GM12878 (cell line): Measurements from ENCODE around the gene ENSA. TPM values are rescaled to one million over a fixed set of nuclear protein-coding genes. Genes with fewer than 3 reads are reported as not detected.

Experiments
- ATAC-seq: fragments of 200-7000 bp; cut with Tn5 transposase; 3 replicates; pipeline ENCODE4 v1.9.1; 2020; ENCODE audit warnings: mild to moderate bottlenecking, moderate library complexity
- BruUV-seq: library from RNA; stranded (reverse); fragments of 400-500 nt; replicated peaks from 2 replicates; lab custom pipeline; 2021; lab: Mats Ljungman, UMichigan
- CTCF ChIA-PET: fragments of 300-600 bp; sonication (Branson Sonifier 250); formaldehyde crosslinking; extraction: SDS; loops from one replicate; lab custom pipeline; 2021; ENCODE audit warnings: inconsistent platforms; lab: Yijun Ruan, JAX
- POLR2A ChIA-PET: fragments of 350-600 bp; formaldehyde crosslinking; extraction: SDS; loops from one replicate; lab custom pipeline; 2021; ENCODE audit warnings: inconsistent platforms; lab: Charles Lee
- RAD21 ChIA-PET: fragments of 300-600 bp; sonication (Branson Sonifier 250); formaldehyde crosslinking; loops from one replicate; lab custom pipeline; 2023; ENCODE audit warnings: antibody characterized with exemption; ENCODE audit not compliant: unreplicated experiment; lab: Charles Lee
- SMC1A ChIA-PET: fragments of 300-600 bp; sonication (Branson Sonifier 250); formaldehyde crosslinking; loops from one replicate; lab custom pipeline; 2023; ENCODE audit not compliant: unreplicated experiment, uncharacterized antibody; lab: Charles Lee
- DNase-seq: peaks from one replicate; pipeline ENCODE4 v3.0.0-alpha.2; 2011; ENCODE audit warnings: low read depth, low spot score
- FAIRE-seq: peaks from 3 replicates; lab custom pipeline; 2011; peaks lifted over from hg19 to GRCh38; lab: Jason Lieb, UNC
- H2AFZ ChIP-seq: 2 replicates; pipeline ENCODE4 v1.6.0; 2011; ENCODE audit warnings: low read depth, low read length, control low read depth; ENCODE audit not compliant: control insufficient read depth
- H3K27ac ChIP-seq: 2 replicates; pipeline ENCODE4 v1.5.1; 2011; ENCODE audit warnings: control low read depth; ENCODE audit not compliant: control insufficient read depth, insufficient read depth
- H3K27me3 ChIP-seq, 2 experiments: replicated peaks in 1 of 2; 2 replicates each; pipeline versions ENCODE4 v1.6.0 to v1.6.1; 2011; ENCODE audit warnings: low read length in 1 of 2; ENCODE audit not compliant: control insufficient read depth in 2 of 2, insufficient read depth in 2 of 2
- H3K36me3 ChIP-seq, 2 experiments: 2 replicates each; pipeline ENCODE4 v1.5.1; 2011; ENCODE audit warnings: low read length in 1 of 2; ENCODE audit not compliant: control insufficient read depth in 2 of 2, insufficient read depth in 2 of 2
- H3K4me1 ChIP-seq: 2 replicates; pipeline ENCODE4 v1.6.1; 2011; ENCODE audit warnings: mild to moderate bottlenecking, low read length, moderate library complexity, mixed read lengths; ENCODE audit not compliant: control insufficient read depth, insufficient read depth
- H3K4me2 ChIP-seq: 2 replicates; pipeline ENCODE4 v1.6.0; 2011; ENCODE audit warnings: control low read depth; ENCODE audit not compliant: control insufficient read depth, insufficient read depth
- H3K4me3 ChIP-seq: fragments of 200-600 bp; sonication (generic); 2 replicates; pipeline ENCODE4 v1.5.1; 2016
- H3K79me2 ChIP-seq: 2 replicates; pipeline ENCODE4 v1.6.0; 2011; ENCODE audit warnings: low read length; ENCODE audit not compliant: control insufficient read depth, insufficient read depth
- H3K9ac ChIP-seq: 2 replicates; pipeline ENCODE4 v1.8.0; 2011; ENCODE audit warnings: low read length, control low read depth, mixed read lengths; ENCODE audit not compliant: control insufficient read depth, insufficient read depth
- H3K9me3 ChIP-seq: replicated peaks from 3 replicates; pipeline ENCODE4 v1.5.1; 2011; ENCODE audit warnings: mild to moderate bottlenecking, low read length; ENCODE audit not compliant: control insufficient read depth, insufficient read depth
- H4K20me1 ChIP-seq: 2 replicates; pipeline ENCODE4 v1.6.0; 2011; ENCODE audit not compliant: control insufficient read depth, insufficient read depth
- CBX5 ChIP-seq: sonication (generic); IDR thresholded peaks from 2 replicates; pipeline ENCODE4 v1.6.1; 2016; ENCODE audit warnings: low read depth, moderate library complexity, mild to moderate bottlenecking, inconsistent platforms
- GABPA ChIP-seq: IDR thresholded peaks from 2 replicates; pipeline ENCODE4 v1.6.1; 2014; ENCODE audit warnings: antibody characterized with exemption, low read depth, mild to moderate bottlenecking, inconsistent platforms
- HDAC6 ChIP-seq: fragments of 200-600 bp; sonication (generic); IDR thresholded peaks from one replicate; pipeline ENCODE4 v1.8.0; 2017; ENCODE audit warnings: antibody characterized with exemption; ENCODE audit not compliant: unreplicated experiment
- IKZF2 ChIP-seq, 2 experiments: fragments of 450-650 bp; IDR thresholded peaks; 2 replicates each; pipeline ENCODE4 v1.6.1; 2017; ENCODE audit warnings: mild to moderate bottlenecking in 2 of 2, moderate library complexity in 2 of 2
- MTA2 ChIP-seq: fragments of 450-650 bp; IDR thresholded peaks from 2 replicates; pipeline ENCODE4 v1.6.1; 2016; ENCODE audit warnings: low read depth, mild to moderate bottlenecking, moderate library complexity
- MTA3 ChIP-seq: IDR thresholded peaks from 2 replicates; pipeline ENCODE4 v1.6.1; 2012; ENCODE audit warnings: low read length, inconsistent platforms, borderline replicate concordance
- NBN ChIP-seq: fragments of 450-650 bp; IDR thresholded peaks from 2 replicates; pipeline ENCODE4 v1.6.1; 2016
- SREBF1 ChIP-seq: IDR thresholded peaks from 2 replicates; pipeline ENCODE4 v1.6.1; 2012; ENCODE audit warnings: mild to moderate bottlenecking, low read length
- ZNF622 ChIP-seq: fragments of 450-650 bp; IDR thresholded peaks from 2 replicates; pipeline ENCODE4 v1.6.1; 2017; ENCODE audit warnings: mild to moderate bottlenecking, inconsistent platforms
- WGBS: methylation state at CpG from one replicate; pipeline ENCODE4 v1.1.6; 2016; ENCODE audit warnings: low lambda C conversion rate; ENCODE audit not compliant: insufficient replicate concordance, insufficient coverage; ENCODE audit errors: missing lambda C conversion rate; 5-methylcytosine and 5-hydroxymethylcytosine counted together
- in situ Hi-C: fragments of 300-500 bp; cut with MboI; formaldehyde crosslinking; loops from 9 replicates; pipeline ENCODE4 v1.14.3; 2018; ENCODE audit warnings: mixed read lengths
- intact Hi-C: fragments of 100-400 bp; cut with micrococcal nuclease; formaldehyde crosslinking; loops from one replicate; pipeline ENCODE4 v1.14.2; 2022; ENCODE audit not compliant: unreplicated experiment
- polyA plus RNA-seq, 11 experiments: library from polyadenylated mRNA; depleted of rRNA in 4 of 11; unstranded in 6 of 11; stranded (reverse) in 5 of 11; fragments of >200 nt; fragmentation: Nextera tagmentation in 4 of 11; fragmentation: Illumina TruSeq in 1 of 11; extraction: Ambion mirVana in 4 of 11; extraction: Trizol in 1 of 11; gene quantifications; 1 replicate in 1 of 11; 2 replicates in 10 of 11; pipeline versions ENCODE4 v1.2.1 to v1.2.3, GENCODE V29; 2011 to 2016; ENCODE audit warnings: inconsistent platforms in 2 of 11, missing spikeins in 2 of 11, low read depth in 1 of 11
- total RNA-seq, 4 experiments: library from RNA; depleted of rRNA in 3 of 4; stranded (reverse); fragments of >200 nt in 3 of 4; fragmentation: Illumina TruSeq in 1 of 4; extraction: Trizol in 1 of 4; gene quantifications; 2 replicates each; pipeline versions ENCODE4 v1.2.1 to v1.2.3, GENCODE V29; 2013 to 2021
- TF ChIP-seq, protein P1 (sequence below): fragments of 450-650 bp; IDR thresholded peaks from 2 replicates; pipeline ENCODE4 v1.6.1; 2017; ENCODE audit warnings: mild to moderate bottlenecking, moderate library complexity
- TF ChIP-seq, protein P2 (sequence below): fragments of 450-650 bp; IDR thresholded peaks from 2 replicates; pipeline ENCODE4 v1.6.1; 2017; ENCODE audit warnings: mild to moderate bottlenecking, moderate library complexity
- TF ChIP-seq, protein P3 (sequence below): fragments of 450-650 bp; IDR thresholded peaks from 2 replicates; pipeline ENCODE4 v1.6.1; 2017; ENCODE audit warnings: mild to moderate bottlenecking, low read depth, inconsistent platforms; ENCODE audit not compliant: poor library complexity, severe bottlenecking

ENSA gene
- total and polyA plus RNA-seq, 10 of the 15 experiments (the other 5 are each of a cell fraction or from before 2014, with no cell fraction given), result 56.1 to 605 (median 143) TPM

DNA sequence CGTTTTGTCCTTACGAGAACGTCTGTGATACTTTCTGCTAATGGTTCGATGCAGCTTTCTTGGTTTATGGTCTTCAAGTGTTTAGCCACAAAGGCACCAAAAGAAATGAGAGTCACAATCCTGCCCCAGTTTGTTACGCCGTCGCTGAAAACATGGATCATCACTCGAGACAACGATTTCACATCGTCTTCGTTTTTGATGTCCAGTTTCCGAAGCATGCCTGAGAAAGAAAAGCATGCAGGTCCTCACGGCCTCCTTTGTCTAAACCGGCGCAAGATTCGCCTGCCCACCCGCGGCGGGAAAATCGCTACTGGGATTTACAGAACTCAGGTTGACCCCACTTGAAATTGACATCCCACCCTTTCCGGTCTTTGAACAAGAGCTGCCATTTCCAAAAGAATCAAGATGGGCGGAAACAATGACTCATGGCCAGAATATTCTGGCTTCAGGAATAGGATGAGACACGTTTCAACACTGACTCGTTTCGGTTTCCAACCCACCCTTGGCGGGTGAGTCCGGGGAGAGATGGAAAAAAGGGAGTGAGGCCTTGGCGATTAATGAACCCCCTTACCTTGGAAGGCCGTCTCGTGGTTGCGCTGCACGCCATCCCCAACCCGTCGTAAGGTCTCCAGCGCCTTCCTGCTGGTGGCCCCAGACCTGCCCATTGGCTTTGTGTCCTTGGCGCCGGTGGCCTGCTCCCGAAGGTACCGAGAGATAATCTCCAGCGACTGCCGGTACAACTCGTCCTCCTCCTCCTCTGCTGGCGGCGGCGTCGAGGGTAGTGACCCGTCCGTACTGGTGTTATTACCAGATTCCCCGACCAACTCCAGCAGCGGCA lies 50.9 kb downstream of the ENSA start:
- H3K27ac ChIP-seq, result peak overlapping the region; percentile 96
- in situ Hi-C loops, result no loop called here
- TSS peak; percentile 44 for BruUV-seq
- ChIA-PET SMC1A (interaction anchor here (0.7 to 13.6 kb wide), 4 partner anchors 15 to 187 kb away, joined by 3 to 388 read pairs (median 16); partner anchors contain the start of gene CTSS), RAD21 (interaction anchor here (1.2 to 14.4 kb wide), 6 partner anchors 13 to 215 kb away, joined by 4 to 387 read pairs (median 17); partner anchors contain the start of genes ENSA and GOLPH3L), CTCF (interaction anchor here (1.3 to 16.3 kb wide), 4 partner anchors 15 to 43 kb away, joined by 3 to 289 read pairs (median 18); no protein-coding TSS in a partner anchor), POLR2A (interaction anchor here (0.6 to 10.5 kb wide), 6 partner anchors 11 to 50 kb away, joined by 4 to 324 read pairs (median 8); partner anchors contain the start of gene ENSA)
- peaks cover 12% of the 10 kb centered on the region for H4K20me1 ChIP-seq
- peaks cover 67% of the 10 kb centered on the region for H3K79me2 ChIP-seq
- peak overlapping the region; percentile 85 for H3K4me3 ChIP-seq
- no peaks in the 10 kb centered on the region for H3K27me3 ChIP-seq
- H3K4me1 ChIP-seq, result peaks cover 5% of the 10 kb centered on the region
- no peak for DNase-seq
- no peak for FAIRE-seq
- no peak overlapping the region for H3K4me2 ChIP-seq
- H3K9me3 ChIP-seq, result no peaks in the 10 kb centered on the region
- peaks cover 5 to 7% of the 10 kb centered on the region in 2 experiments; a peak in 3 of 4 replicates for H3K36me3 ChIP-seq
- ATAC-seq, result peak; percentile 10
- peak overlapping the region; percentile 93 for H3K9ac ChIP-seq
- H2AFZ ChIP-seq, result no peak overlapping the region
- WGBS, result under 1% methylated on average over 45 of the region's 50 CpGs
- intact Hi-C loops, result loop anchor here (1.0 to 2.0 kb wide), 3 partner anchors 16 to 51 kb away; partner anchors contain the start of gene ENSA
- TF ChIP-seq CBX5, result no peak
- no peak for TF ChIP-seq NBN
- TF ChIP-seq, protein P1, sequence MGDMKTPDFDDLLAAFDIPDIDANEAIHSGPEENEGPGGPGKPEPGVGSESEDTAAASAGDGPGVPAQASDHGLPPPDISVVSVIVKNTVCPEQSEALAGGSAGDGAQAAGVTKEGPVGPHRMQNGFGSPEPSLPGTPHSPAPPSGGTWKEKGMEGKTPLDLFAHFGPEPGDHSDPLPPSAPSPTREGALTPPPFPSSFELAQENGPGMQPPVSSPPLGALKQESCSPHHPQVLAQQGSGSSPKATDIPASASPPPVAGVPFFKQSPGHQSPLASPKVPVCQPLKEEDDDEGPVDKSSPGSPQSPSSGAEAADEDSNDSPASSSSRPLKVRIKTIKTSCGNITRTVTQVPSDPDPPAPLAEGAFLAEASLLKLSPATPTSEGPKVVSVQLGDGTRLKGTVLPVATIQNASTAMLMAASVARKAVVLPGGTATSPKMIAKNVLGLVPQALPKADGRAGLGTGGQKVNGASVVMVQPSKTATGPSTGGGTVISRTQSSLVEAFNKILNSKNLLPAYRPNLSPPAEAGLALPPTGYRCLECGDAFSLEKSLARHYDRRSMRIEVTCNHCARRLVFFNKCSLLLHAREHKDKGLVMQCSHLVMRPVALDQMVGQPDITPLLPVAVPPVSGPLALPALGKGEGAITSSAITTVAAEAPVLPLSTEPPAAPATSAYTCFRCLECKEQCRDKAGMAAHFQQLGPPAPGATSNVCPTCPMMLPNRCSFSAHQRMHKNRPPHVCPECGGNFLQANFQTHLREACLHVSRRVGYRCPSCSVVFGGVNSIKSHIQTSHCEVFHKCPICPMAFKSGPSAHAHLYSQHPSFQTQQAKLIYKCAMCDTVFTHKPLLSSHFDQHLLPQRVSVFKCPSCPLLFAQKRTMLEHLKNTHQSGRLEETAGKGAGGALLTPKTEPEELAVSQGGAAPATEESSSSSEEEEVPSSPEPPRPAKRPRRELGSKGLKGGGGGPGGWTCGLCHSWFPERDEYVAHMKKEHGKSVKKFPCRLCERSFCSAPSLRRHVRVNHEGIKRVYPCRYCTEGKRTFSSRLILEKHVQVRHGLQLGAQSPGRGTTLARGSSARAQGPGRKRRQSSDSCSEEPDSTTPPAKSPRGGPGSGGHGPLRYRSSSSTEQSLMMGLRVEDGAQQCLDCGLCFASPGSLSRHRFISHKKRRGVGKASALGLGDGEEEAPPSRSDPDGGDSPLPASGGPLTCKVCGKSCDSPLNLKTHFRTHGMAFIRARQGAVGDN, result 0 out of 2 replicates have a peak, but pooled peaks have one; percentile 33
- no peak for TF ChIP-seq MTA2
- TF ChIP-seq, protein P2, sequence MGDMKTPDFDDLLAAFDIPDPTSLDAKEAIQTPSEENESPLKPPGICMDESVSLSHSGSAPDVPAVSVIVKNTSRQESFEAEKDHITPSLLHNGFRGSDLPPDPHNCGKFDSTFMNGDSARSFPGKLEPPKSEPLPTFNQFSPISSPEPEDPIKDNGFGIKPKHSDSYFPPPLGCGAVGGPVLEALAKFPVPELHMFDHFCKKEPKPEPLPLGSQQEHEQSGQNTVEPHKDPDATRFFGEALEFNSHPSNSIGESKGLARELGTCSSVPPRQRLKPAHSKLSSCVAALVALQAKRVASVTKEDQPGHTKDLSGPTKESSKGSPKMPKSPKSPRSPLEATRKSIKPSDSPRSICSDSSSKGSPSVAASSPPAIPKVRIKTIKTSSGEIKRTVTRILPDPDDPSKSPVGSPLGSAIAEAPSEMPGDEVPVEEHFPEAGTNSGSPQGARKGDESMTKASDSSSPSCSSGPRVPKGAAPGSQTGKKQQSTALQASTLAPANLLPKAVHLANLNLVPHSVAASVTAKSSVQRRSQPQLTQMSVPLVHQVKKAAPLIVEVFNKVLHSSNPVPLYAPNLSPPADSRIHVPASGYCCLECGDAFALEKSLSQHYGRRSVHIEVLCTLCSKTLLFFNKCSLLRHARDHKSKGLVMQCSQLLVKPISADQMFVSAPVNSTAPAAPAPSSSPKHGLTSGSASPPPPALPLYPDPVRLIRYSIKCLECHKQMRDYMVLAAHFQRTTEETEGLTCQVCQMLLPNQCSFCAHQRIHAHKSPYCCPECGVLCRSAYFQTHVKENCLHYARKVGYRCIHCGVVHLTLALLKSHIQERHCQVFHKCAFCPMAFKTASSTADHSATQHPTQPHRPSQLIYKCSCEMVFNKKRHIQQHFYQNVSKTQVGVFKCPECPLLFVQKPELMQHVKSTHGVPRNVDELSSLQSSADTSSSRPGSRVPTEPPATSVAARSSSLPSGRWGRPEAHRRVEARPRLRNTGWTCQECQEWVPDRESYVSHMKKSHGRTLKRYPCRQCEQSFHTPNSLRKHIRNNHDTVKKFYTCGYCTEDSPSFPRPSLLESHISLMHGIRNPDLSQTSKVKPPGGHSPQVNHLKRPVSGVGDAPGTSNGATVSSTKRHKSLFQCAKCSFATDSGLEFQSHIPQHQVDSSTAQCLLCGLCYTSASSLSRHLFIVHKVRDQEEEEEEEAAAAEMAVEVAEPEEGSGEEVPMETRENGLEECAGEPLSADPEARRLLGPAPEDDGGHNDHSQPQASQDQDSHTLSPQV, result no peak
- TF ChIP-seq MTA3, result no peak; the same call in 1 of the 2 replicates
- no peak for TF ChIP-seq GABPA
- no peak for TF ChIP-seq SREBF1
- no peak for TF ChIP-seq HDAC6
- TF ChIP-seq ZNF622, result no peak
- TF ChIP-seq, protein P3, sequence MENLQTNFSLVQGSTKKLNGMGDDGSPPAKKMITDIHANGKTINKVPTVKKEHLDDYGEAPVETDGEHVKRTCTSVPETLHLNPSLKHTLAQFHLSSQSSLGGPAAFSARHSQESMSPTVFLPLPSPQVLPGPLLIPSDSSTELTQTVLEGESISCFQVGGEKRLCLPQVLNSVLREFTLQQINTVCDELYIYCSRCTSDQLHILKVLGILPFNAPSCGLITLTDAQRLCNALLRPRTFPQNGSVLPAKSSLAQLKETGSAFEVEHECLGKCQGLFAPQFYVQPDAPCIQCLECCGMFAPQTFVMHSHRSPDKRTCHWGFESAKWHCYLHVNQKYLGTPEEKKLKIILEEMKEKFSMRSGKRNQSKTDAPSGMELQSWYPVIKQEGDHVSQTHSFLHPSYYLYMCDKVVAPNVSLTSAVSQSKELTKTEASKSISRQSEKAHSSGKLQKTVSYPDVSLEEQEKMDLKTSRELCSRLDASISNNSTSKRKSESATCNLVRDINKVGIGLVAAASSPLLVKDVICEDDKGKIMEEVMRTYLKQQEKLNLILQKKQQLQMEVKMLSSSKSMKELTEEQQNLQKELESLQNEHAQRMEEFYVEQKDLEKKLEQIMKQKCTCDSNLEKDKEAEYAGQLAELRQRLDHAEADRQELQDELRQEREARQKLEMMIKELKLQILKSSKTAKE, result no peak
- peak; percentile 47 to 59 for TF ChIP-seq IKZF2 (IDR thresholded peaks at IDR 0.05)
